OCI-LY7 (cell line): ENCODE results near the gene FAM114A1. TPM values are rescaled to one million over a fixed set of nuclear protein-coding genes. Genes with fewer than 3 reads are reported as not detected.
A peak's percentile ranks its signal among the peaks of the same experiment; 100 is the strongest.

Experiments used
- BruUV-seq: library from RNA; stranded (reverse); fragments of 400-500 nt; replicated peaks from 2 replicates; lab custom pipeline; 2021; lab: Mats Ljungman, UMichigan
- CTCF ChIA-PET: fragments of 300-600 bp; sonication (Branson Sonifier 250); formaldehyde crosslinking; loops from one replicate; lab custom pipeline; 2022; ENCODE audit warnings: antibody characterized with exemption; ENCODE audit not compliant: unreplicated experiment; lab: Charles Lee
- POLR2A ChIA-PET: fragments of 300-600 bp; sonication (Branson Sonifier 250); formaldehyde crosslinking; loops from one replicate; lab custom pipeline; 2022; ENCODE audit warnings: antibody characterized with exemption; lab: Charles Lee
- DNase-seq: peaks from one replicate; pipeline ENCODE4 v3.0.0-alpha.2; 2015; ENCODE audit warnings: low spot score
- H2AFZ ChIP-seq: fragments of 200-600 bp; sonication (generic), shearing (Covaris generic); 2 replicates; pipeline ENCODE4 v1.6.1; 2014; ENCODE audit warnings: mild to moderate bottlenecking, antibody characterized with exemption, low read length, moderate library complexity
- H3K27ac ChIP-seq: fragments of 200-600 bp; sonication (generic); 2 replicates; pipeline ENCODE4 v1.5.1; 2014; ENCODE audit warnings: mixed run types, low read depth, mild to moderate bottlenecking, moderate library complexity, low read length, inconsistent platforms; ENCODE audit not compliant: poor library complexity, severe bottlenecking
- H3K36me3 ChIP-seq: fragments of 200-600 bp; sonication (generic); 2 replicates; pipeline ENCODE4 v1.6.1; 2014; ENCODE audit warnings: mild to moderate bottlenecking, antibody characterized with exemption, low read length, moderate library complexity, mixed read lengths; ENCODE audit not compliant: insufficient read depth
- H3K4me1 ChIP-seq: fragments of 200-600 bp; sonication (generic); 2 replicates; pipeline ENCODE4 v1.5.1; 2014; ENCODE audit warnings: mild to moderate bottlenecking, low read length; ENCODE audit not compliant: insufficient read depth, poor library complexity, severe bottlenecking
- H3K4me2 ChIP-seq: fragments of 200-600 bp; sonication (generic); 2 replicates; pipeline ENCODE4 v1.6.1; 2014; ENCODE audit warnings: mild to moderate bottlenecking, low read length
- H3K4me3 ChIP-seq: fragments of 200-600 bp; sonication (generic); 2 replicates; pipeline ENCODE4 v1.5.1; 2014; ENCODE audit warnings: mild to moderate bottlenecking, low read depth, low read length; ENCODE audit not compliant: poor library complexity, severe bottlenecking
- H3K79me2 ChIP-seq: fragments of 200-600 bp; sonication (generic); 2 replicates; pipeline ENCODE4 v1.6.1; 2016; ENCODE audit warnings: low read depth, mild to moderate bottlenecking, low read length, moderate library complexity, mixed read lengths; ENCODE audit not compliant: insufficient read depth
- H3K9me2 ChIP-seq: fragments of 200-600 bp; sonication (generic); 2 replicates; pipeline ENCODE4 v1.6.1; 2016; ENCODE audit warnings: mild to moderate bottlenecking, low read length, mixed read lengths; ENCODE audit not compliant: insufficient read depth
- H3K9me3 ChIP-seq: fragments of 200-600 bp; sonication (generic); 2 replicates; pipeline ENCODE4 v1.6.1; 2014; ENCODE audit warnings: mild to moderate bottlenecking, mixed run types, low read length, mixed read lengths
- H4K20me1 ChIP-seq: fragments of 200-600 bp; sonication (generic); 2 replicates; pipeline ENCODE4 v1.6.1; 2014; ENCODE audit warnings: mild to moderate bottlenecking, antibody characterized with exemption, low read length, moderate library complexity, mixed read lengths; ENCODE audit not compliant: insufficient read depth
- CTCF ChIP-seq: fragments of 200-600 bp; sonication (generic); conservative IDR thresholded peaks from 2 replicates; pipeline ENCODE4 v1.5.1; 2014; ENCODE audit warnings: mild to moderate bottlenecking, antibody characterized with exemption, low read length, moderate library complexity, mixed read lengths
- EZH2phosphoT487 ChIP-seq: fragments of 200-600 bp; sonication (generic); IDR thresholded peaks from 2 replicates; pipeline ENCODE4 v1.6.1; 2018; ENCODE audit warnings: low read depth, borderline replicate concordance, mild to moderate bottlenecking, mixed run types, antibody characterized with exemption, low read length, moderate library complexity, mixed read lengths
- intact Hi-C: fragments of 100-400 bp; cut with micrococcal nuclease; formaldehyde crosslinking; loops from one replicate; pipeline ENCODE4 v1.10.0; 2022; ENCODE audit not compliant: unreplicated experiment
- total RNA-seq, 2 experiments: library from RNA; depleted of rRNA in 1 of 2; stranded (reverse); fragments of >200 nt in 1 of 2; shearing (Covaris generic) in 1 of 2; gene quantifications; 2 replicates each; pipeline ENCODE4 v1.2.3, GENCODE V29; 2014 to 2022

Gene FAM114A1
- total RNA-seq, 2 experiments from 2014 or later = not detected

GRCh38 chr4:38861791-38862190, 5.8 kb upstream of the FAM114A1 start:
- Histone ChIP-seq H2AFZ (no peak overlapping the region), H3K9me2 (no peaks in the 10 kb centered on the region), H3K4me3 (no peak overlapping the region), H3K79me2 (no peaks in the 10 kb centered on the region), H3K27ac (no peak overlapping the region), H4K20me1 (no peaks in the 10 kb centered on the region), H3K4me1 (peaks cover 36% of the 10 kb centered on the region), H3K9me3 (no peaks in the 10 kb centered on the region), H3K36me3 (no peaks in the 10 kb centered on the region), H3K4me2 (no peak overlapping the region)
- DNase-seq = no peak
- CTCF ChIA-PET = no interaction called here
- no TSS peak for BruUV-seq
- intact Hi-C loops = no loop called here
- TF ChIP-seq CTCF (no peak), EZH2phosphoT487 (no peak)
- POLR2A ChIA-PET = no interaction called here

GRCh38 chr4:38865445-38865844, 2.2 kb upstream of the FAM114A1 start:
- BruUV-seq = no TSS peak
- Histone ChIP-seq H4K20me1 (no peaks in the 10 kb centered on the region), H3K9me3 (no peaks in the 10 kb centered on the region), H3K36me3 (no peaks in the 10 kb centered on the region), H3K4me3 (no peak overlapping the region), H3K9me2 (no peaks in the 10 kb centered on the region), H3K4me1 (peaks cover 7% of the 10 kb centered on the region), H3K4me2 (no peak overlapping the region), H3K79me2 (no peaks in the 10 kb centered on the region), H2AFZ (peak overlapping the region; percentile 62), H3K27ac (no peak overlapping the region)
- no peak for DNase-seq
- ChIA-PET CTCF (no interaction called here), POLR2A (no interaction called here)
- TF ChIP-seq EZH2phosphoT487 = no peak
- TF ChIP-seq CTCF = no peak
- intact Hi-C loops = no loop called here

- Histone ChIP-seq H3K36me3 (no peaks in the 10 kb centered on the region), H2AFZ (no peak overlapping the region), H3K4me1 (no peaks in the 10 kb centered on the region), H3K9me2 (no peaks in the 10 kb centered on the region), H3K4me3 (no peak overlapping the region), H4K20me1 (no peaks in the 10 kb centered on the region), H3K79me2 (no peaks in the 10 kb centered on the region), H3K4me2 (peak overlapping the region; percentile 34; the same call in 1 of the 2 replicates), H3K27ac (no peak overlapping the region), H3K9me3 (no peaks in the 10 kb centered on the region)
- intact Hi-C loops = no loop called here
- POLR2A ChIA-PET = interaction anchor here (0.6 to 1.0 kb wide), 3 partner anchors 103 to 835 kb away, joined by 3 read pairs; no protein-coding TSS in a partner anchor
- CTCF ChIA-PET = no interaction called here
- DNase-seq = no peak
- no peak for TF ChIP-seq EZH2phosphoT487
- TF ChIP-seq CTCF = no peak
- no TSS peak for BruUV-seq
Measured at GRCh38 chr4:38866973-38867477, 581 bp upstream of the FAM114A1 start.
